ENCODE data around the gene MYH16.
A peak's percentile ranks its signal among the peaks of the same experiment; 100 is the strongest.

GRCh38 chr7:99312316-99313203 lies 39.9 kb downstream of the MYH16 start:
- peak; percentile 74 for TF ChIP-seq SMC3 (conservative IDR thresholded peaks at IDR 0.05; ENCODE audit: poor library complexity)
- TF ChIP-seq MXI1 (conservative IDR thresholded peaks at IDR 0.05; ENCODE audit: poor library complexity, severe bottlenecking), result no peak
- TF ChIP-seq, protein P1, sequence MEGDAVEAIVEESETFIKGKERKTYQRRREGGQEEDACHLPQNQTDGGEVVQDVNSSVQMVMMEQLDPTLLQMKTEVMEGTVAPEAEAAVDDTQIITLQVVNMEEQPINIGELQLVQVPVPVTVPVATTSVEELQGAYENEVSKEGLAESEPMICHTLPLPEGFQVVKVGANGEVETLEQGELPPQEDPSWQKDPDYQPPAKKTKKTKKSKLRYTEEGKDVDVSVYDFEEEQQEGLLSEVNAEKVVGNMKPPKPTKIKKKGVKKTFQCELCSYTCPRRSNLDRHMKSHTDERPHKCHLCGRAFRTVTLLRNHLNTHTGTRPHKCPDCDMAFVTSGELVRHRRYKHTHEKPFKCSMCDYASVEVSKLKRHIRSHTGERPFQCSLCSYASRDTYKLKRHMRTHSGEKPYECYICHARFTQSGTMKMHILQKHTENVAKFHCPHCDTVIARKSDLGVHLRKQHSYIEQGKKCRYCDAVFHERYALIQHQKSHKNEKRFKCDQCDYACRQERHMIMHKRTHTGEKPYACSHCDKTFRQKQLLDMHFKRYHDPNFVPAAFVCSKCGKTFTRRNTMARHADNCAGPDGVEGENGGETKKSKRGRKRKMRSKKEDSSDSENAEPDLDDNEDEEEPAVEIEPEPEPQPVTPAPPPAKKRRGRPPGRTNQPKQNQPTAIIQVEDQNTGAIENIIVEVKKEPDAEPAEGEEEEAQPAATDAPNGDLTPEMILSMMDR (IDR thresholded peaks at IDR 0.05; ENCODE audit: poor library complexity, severe bottlenecking), result peak; percentile 63
- no peak for TF ChIP-seq EP300 (conservative IDR thresholded peaks at IDR 0.05; ENCODE audit: poor library complexity, severe bottlenecking)
- TF ChIP-seq POLR2AphosphoS5 (IDR thresholded peaks at IDR 0.05), result no peak
- TF ChIP-seq, protein P2, sequence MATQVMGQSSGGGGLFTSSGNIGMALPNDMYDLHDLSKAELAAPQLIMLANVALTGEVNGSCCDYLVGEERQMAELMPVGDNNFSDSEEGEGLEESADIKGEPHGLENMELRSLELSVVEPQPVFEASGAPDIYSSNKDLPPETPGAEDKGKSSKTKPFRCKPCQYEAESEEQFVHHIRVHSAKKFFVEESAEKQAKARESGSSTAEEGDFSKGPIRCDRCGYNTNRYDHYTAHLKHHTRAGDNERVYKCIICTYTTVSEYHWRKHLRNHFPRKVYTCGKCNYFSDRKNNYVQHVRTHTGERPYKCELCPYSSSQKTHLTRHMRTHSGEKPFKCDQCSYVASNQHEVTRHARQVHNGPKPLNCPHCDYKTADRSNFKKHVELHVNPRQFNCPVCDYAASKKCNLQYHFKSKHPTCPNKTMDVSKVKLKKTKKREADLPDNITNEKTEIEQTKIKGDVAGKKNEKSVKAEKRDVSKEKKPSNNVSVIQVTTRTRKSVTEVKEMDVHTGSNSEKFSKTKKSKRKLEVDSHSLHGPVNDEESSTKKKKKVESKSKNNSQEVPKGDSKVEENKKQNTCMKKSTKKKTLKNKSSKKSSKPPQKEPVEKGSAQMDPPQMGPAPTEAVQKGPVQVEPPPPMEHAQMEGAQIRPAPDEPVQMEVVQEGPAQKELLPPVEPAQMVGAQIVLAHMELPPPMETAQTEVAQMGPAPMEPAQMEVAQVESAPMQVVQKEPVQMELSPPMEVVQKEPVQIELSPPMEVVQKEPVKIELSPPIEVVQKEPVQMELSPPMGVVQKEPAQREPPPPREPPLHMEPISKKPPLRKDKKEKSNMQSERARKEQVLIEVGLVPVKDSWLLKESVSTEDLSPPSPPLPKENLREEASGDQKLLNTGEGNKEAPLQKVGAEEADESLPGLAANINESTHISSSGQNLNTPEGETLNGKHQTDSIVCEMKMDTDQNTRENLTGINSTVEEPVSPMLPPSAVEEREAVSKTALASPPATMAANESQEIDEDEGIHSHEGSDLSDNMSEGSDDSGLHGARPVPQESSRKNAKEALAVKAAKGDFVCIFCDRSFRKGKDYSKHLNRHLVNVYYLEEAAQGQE (IDR thresholded peaks at IDR 0.05; ENCODE audit: borderline replicate concordance), result no peak
- TF ChIP-seq EZH2 (IDR thresholded peaks at IDR 0.05; ENCODE audit: borderline replicate concordance, insufficient read depth, low read length, poor library complexity, severe bottlenecking), result no peak

Data from neural cell (in vitro differentiated cells).